Psoas muscle (tissue), 8 donors: Measurements from ENCODE around the gene RTN4RL2. TPM values are rescaled to one million over a fixed set of nuclear protein-coding genes. Genes with fewer than 3 reads are reported as not detected.

Experiments used
- ATAC-seq, 4 donors: fragments of 200-7000 bp; cut with Tn5 transposase; one replicate each; pipeline ENCODE4 v1.9.1; 2020; ENCODE audit warnings: moderate library complexity in 3 of 4, mild to moderate bottlenecking in 2 of 4
- DNase-seq, 2 donors: peaks; one replicate each; pipeline ENCODE4 v3.0.0-alpha.2; 2020
- H3K27ac ChIP-seq: fragments of 200-600 bp; one replicate; pipeline ENCODE4 v1.8.0; 2022
- H3K27me3 ChIP-seq, 3 donors: fragments of 200-600 bp in 1 of 3; one replicate each; pipeline versions ENCODE4 v1.6.1 to v1.8.0; 2013 to 2022; ENCODE audit warnings: low read length in 2 of 3, mild to moderate bottlenecking in 2 of 3, moderate library complexity in 1 of 3; ENCODE audit not compliant: insufficient read depth in 3 of 3
- H3K36me3 ChIP-seq, 2 donors: fragments of 200-600 bp in 1 of 2; one replicate each; pipeline versions ENCODE4 v1.6.1 to v1.8.0; 2013 to 2022; ENCODE audit warnings: low read depth in 1 of 2, mild to moderate bottlenecking in 1 of 2, moderate library complexity in 1 of 2; ENCODE audit not compliant: insufficient read depth in 1 of 2
- H3K4me1 ChIP-seq: fragments of 200-600 bp; one replicate; pipeline ENCODE4 v1.8.0; 2022
- H3K4me3 ChIP-seq: fragments of 200-600 bp; one replicate; pipeline ENCODE4 v1.8.0; 2022; ENCODE audit warnings: mild to moderate bottlenecking
- H3K9me3 ChIP-seq: fragments of 200-600 bp; one replicate; pipeline ENCODE4 v1.8.0; 2022
- CTCF ChIP-seq: fragments of 200-600 bp; IDR thresholded peaks from one replicate; pipeline ENCODE4 v1.8.0; 2022; ENCODE audit warnings: antibody characterized with exemption
- WGBS, 3 donors: extraction: QIAGEN DNeasy Blood & Tissue Kit; methylation state at CpG; one replicate each; pipeline versions ENCODE4 v1.1.6 to v1.1.7; 2013; 5-methylcytosine and 5-hydroxymethylcytosine counted together
- intact Hi-C, 2 donors: fragments of 100-400 bp; cut with DNase I; formaldehyde crosslinking; loops; one replicate each; pipeline versions ENCODE4 v1.11.0 to v1.14.2; 2022
- polyA plus RNA-seq, 3 donors: library from polyadenylated mRNA; stranded (reverse); fragments of 200-250 nt; gene quantifications; one replicate each; pipeline ENCODE4 v1.2.3, GENCODE V29; 2013
- total RNA-seq, 4 donors: library from RNA; stranded (reverse); fragmentation: NEBNext Ultra II Directional in 2 of 4; extraction: Animal tissue kit (Norgen Biotek cat#: 25700) in 2 of 4; gene quantifications; one replicate each; pipeline versions ENCODE4 v1.2.1 to v1.2.4, GENCODE V29; 2021 to 2023
- donor health status: healthy with polysubstance abuse.
- donor health status: DM: no; HTN: no; CAD: no; lungs with moderate emphysema.
- donor health status: Bipolar disorder and iron deficiency.
- donor health status: healthy.
- donor health status: DM: yes; HTN: yes; CAD: no.
- donor health status: DM: no; HTN: no; CAD: no.
- donor health status: DM: no; HTN: no; CAD: no.
- donor health status: DM: yes; HTN: yes; CAD: no.

The RTN4RL2 gene
- total and polyA plus RNA-seq, 7 donors = 0.44 to 1.1 (median 0.77) TPM

- H3K9me3 ChIP-seq = no peaks in the 10 kb centered on the region
- 14 to 24% (median 18%) methylated on average over 33 to 35 of the region's 35 CpGs for WGBS, 3 donors
- H3K27ac ChIP-seq = peak overlapping the region; percentile 68
- H3K27me3 ChIP-seq = no peaks in the 10 kb centered on the region
- no peak for TF ChIP-seq CTCF
- peaks cover 0 to 8% of the 10 kb centered on the region in 2 donors for H3K36me3 ChIP-seq
- peaks cover 11% of the 10 kb centered on the region for H3K4me1 ChIP-seq
- DNase-seq (peak; percentile 39 to 66), ATAC-seq (peak; percentile 36 to 61 (median 56))
- peak overlapping the region; percentile 77 for H3K4me3 ChIP-seq
- intact Hi-C loops = no loop called here
Measured at GRCh38 chr11:57513911-57514537, 53.7 kb downstream of the RTN4RL2 start.

GRCh38 chr11:57514538-57515331, 54.4 kb downstream of the RTN4RL2 start:
- H3K4me1 ChIP-seq = peaks cover 11% of the 10 kb centered on the region
- intact Hi-C loops = no loop called here
- 0 to 1% (median 1%) methylated on average over 44 to 57 of the region's 57 CpGs for WGBS, 3 donors

GRCh38 chr11:57515332-57516060, 55.2 kb downstream of the RTN4RL2 start, which contains the start of gene SLC43A1:
Gene SLC43A1 (minus strand): TSS chr11:57515702. CDS start chr11:57514111, 1,591 bp downstream.
- intact Hi-C loops = no loop called here
- H3K27ac ChIP-seq = peak within 1 kb of the TSS; percentile 68
- DNase-seq (peak; percentile 62 to 79), ATAC-seq (peak; percentile 66 to 81 (median 72))
- peaks cover 11% of the 10 kb centered on the region for H3K4me1 ChIP-seq
- no peaks in the 10 kb centered on the region for H3K27me3 ChIP-seq
- WGBS, 3 donors = 0 to 1% (median 1%) methylated on average over 52 to 66 of the region's 66 CpGs
- peaks cover 0 to 8% of the 10 kb centered on the region in 2 donors for H3K36me3 ChIP-seq
- H3K4me3 ChIP-seq = peak within 1 kb of the TSS; percentile 77
- H3K9me3 ChIP-seq = no peaks in the 10 kb centered on the region
- TF ChIP-seq CTCF = no peak

More at GRCh38 chr11:57514538-57515331, 54.4 kb downstream of the RTN4RL2 start:
- Histone ChIP-seq H3K27ac (peak overlapping the region; percentile 68), H3K9me3 (no peaks in the 10 kb centered on the region), H3K36me3 (peaks cover 0 to 8% of the 10 kb centered on the region in 2 donors), H3K27me3 (no peaks in the 10 kb centered on the region), H3K4me3 (peak overlapping the region; percentile 77)
- TF ChIP-seq CTCF = no peak
- ATAC-seq (peak; percentile 50 to 87 (median 66)), DNase-seq (peak; percentile 60 to 83)

- Histone ChIP-seq H3K4me1 (peaks cover 11% of the 10 kb centered on the region), H3K27ac (peak overlapping the region; percentile 68), H3K36me3 (peaks cover 0 to 8% of the 10 kb centered on the region in 2 donors), H3K4me3 (peak overlapping the region; percentile 77), H3K27me3 (no peaks in the 10 kb centered on the region), H3K9me3 (no peaks in the 10 kb centered on the region)
- WGBS, 3 donors = 26 to 31% (median 30%) methylated on average over 5 of the region's 5 CpGs
- no peak for TF ChIP-seq CTCF
- intact Hi-C loops = no loop called here
- DNase-seq = no peak
- ATAC-seq = no peak
Measured at GRCh38 chr11:57516061-57516443, 55.7 kb downstream of the RTN4RL2 start.
